Upper lobe of left lung (tissue), 4 donors: ENCODE measurements around the gene UPP2.

Experiments
- POLR2AphosphoS5 ChIP-seq, 2 donors: sonication (generic); formaldehyde crosslinking; IDR thresholded peaks; one replicate each; pipeline ENCODE4 v1.5.1; 2017; ENCODE audit warnings: antibody characterized with exemption in 2 of 2
- TF ChIP-seq, protein P1 (sequence below), 6 experiments: fragments of 450-650 bp in 4 of 6; fragments of 200-600 bp in 2 of 6; sonication (generic) in 2 of 6; IDR thresholded peaks; one replicate each; pipeline ENCODE4 v1.5.1; 2016 to 2019; ENCODE audit warnings: antibody characterized with exemption in 6 of 6

DNA sequence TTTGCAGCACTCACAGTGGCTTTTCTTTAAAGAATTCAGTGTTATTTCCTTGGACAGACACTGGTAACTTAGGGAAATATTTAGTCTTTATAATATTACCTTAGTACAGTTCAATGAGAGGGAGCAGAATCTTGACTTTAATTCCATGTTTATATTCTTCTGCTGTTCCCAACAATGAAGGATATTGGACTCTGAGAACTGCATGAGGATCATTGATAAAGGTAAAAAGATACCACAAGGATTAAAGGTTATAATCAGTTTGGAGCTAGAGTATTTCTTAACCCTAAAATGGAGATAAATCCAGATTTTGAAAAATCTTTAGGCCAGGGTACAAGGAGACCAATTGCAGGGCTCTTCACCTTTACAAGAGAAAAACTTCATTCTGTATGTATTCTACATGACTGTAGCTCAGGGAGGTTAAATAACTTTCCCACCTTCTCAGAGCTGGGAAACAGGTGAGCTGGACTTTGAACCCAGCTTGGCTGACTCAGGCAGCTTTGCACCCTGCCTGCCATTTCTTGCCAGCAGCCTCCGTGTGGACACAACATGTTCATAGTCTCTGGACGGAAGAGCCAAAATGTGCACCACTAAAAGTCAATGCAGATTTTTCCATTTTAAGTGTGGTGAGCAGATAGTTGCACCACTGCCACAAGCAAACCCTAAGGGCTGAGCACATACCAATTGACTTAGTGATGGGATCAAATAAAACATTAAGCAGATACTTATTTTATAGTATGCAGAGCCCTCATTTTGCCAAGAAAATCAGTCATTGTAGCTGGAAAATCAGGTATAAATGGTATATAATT is 26.7 kb downstream of the UPP2 start:
- TF ChIP-seq, protein P1, sequence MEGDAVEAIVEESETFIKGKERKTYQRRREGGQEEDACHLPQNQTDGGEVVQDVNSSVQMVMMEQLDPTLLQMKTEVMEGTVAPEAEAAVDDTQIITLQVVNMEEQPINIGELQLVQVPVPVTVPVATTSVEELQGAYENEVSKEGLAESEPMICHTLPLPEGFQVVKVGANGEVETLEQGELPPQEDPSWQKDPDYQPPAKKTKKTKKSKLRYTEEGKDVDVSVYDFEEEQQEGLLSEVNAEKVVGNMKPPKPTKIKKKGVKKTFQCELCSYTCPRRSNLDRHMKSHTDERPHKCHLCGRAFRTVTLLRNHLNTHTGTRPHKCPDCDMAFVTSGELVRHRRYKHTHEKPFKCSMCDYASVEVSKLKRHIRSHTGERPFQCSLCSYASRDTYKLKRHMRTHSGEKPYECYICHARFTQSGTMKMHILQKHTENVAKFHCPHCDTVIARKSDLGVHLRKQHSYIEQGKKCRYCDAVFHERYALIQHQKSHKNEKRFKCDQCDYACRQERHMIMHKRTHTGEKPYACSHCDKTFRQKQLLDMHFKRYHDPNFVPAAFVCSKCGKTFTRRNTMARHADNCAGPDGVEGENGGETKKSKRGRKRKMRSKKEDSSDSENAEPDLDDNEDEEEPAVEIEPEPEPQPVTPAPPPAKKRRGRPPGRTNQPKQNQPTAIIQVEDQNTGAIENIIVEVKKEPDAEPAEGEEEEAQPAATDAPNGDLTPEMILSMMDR (IDR thresholded peaks at IDR 0.05): no peak
- TF ChIP-seq POLR2AphosphoS5 (IDR thresholded peaks at IDR 0.05): no peak
